Left ventricle myocardium superior (tissue), 1 donor: Measurements from ENCODE around the gene CD46. TPM values are rescaled to one million over a fixed set of nuclear protein-coding genes. Genes with fewer than 3 reads are reported as not detected.
"Not testable (repeated sequence)": the region's sequence is repeated elsewhere in the genome, so short reads cannot be mapped to it uniquely, and the experiment has no call there.

ENCODE experiments used
- ATAC-seq: fragments of 200-7000 bp; cut with Tn5 transposase; one replicate; pipeline ENCODE4 v1.9.1; 2020; ENCODE audit warnings: mild to moderate bottlenecking, moderate library complexity
- DNase-seq: peaks from one replicate; pipeline ENCODE4 v3.0.0-alpha.2; 2020
- intact Hi-C: fragments of 100-400 bp; cut with micrococcal nuclease; formaldehyde crosslinking; loops from one replicate; pipeline ENCODE4 v1.11.0; 2022
- long read RNA-seq: library from polyadenylated mRNA; unstranded; transcript quantifications from one replicate; pipeline ENCODE4 v2.0.0, GENCODE V29; 2021
- total RNA-seq: library from RNA; stranded (reverse); fragmentation: NEBNext Ultra II Directional; extraction: Animal tissue kit (Norgen Biotek cat#: 25700); gene quantifications from one replicate; pipeline ENCODE4 v1.2.1, GENCODE V29; 2021
- donor health status: DM: no; HTN: yes; CAD: no; lungs with severe emphysema.

The CD46 gene
- total RNA-seq, result 113 TPM
- long read RNA-seq, transcript CD46-208 (13 exons, 3,326 nt), result minor isoform, 9 of 191 reads
- long read RNA-seq, transcript CD46-207 (12 exons, 3,281 nt), result minor isoform, 39 of 191 reads
- long read RNA-seq, transcript CD46-204 (11 exons, 3,188 nt), result major isoform, 96 of 191 reads
- long read RNA-seq, transcript CD46-203 (12 exons, 3,233 nt), result minor isoform, 17 of 191 reads
- long read RNA-seq, partial matches to known transcripts, result 6 of 191 reads
- long read RNA-seq, other reads (novel, unspliced or antisense), result 19 of 191 reads

- ATAC-seq, result peak; percentile 99
- DNase-seq, result peak; percentile 99
- intact Hi-C loops, result no loop called here
Observed at GRCh38 chr1:207751790-207752455, at the start of gene CD46. Gene CD46 (plus strand): TSS chr1:207752054. CDS start chr1:207752213, 159 bp downstream.

- DNase-seq (no peak), ATAC-seq (no peak)
- intact Hi-C loops, result no loop called here
Observed at GRCh38 chr1:207702317-207702716, 49.5 kb upstream of the CD46 start.

DNA sequence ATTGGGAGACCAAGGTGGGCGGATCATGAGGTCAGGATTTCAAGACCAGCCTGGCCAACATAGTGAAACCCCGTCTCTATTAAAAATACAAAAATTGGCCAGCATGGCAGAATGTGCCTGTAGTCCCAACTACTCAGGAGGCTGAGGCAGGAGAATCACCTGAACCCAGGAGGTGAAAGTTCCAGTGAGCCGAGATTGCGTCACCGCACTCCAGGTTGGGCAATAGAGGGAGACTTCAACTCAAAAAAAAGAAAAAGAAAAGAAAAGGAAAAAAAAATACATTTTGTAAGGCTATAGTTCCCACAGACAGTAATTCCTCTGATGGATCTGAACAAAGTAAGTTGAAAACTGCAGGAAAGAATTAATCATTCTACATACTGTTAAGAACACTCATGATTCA is 48.1 kb upstream of the CD46 start:
- intact Hi-C loops, result no loop called here
- DNase-seq (no peak), ATAC-seq (no peak)

- DNase-seq, ATAC-seq, intact Hi-C loops: not testable (repeated sequence)
Observed at GRCh38 chr1:207708004-207708403, 43.9 kb upstream of the CD46 start.

- no peak for DNase-seq
- ATAC-seq, result no peak
- intact Hi-C loops, result no loop called here
Observed at GRCh38 chr1:207711285-207711684, 40.6 kb upstream of the CD46 start.

DNA sequence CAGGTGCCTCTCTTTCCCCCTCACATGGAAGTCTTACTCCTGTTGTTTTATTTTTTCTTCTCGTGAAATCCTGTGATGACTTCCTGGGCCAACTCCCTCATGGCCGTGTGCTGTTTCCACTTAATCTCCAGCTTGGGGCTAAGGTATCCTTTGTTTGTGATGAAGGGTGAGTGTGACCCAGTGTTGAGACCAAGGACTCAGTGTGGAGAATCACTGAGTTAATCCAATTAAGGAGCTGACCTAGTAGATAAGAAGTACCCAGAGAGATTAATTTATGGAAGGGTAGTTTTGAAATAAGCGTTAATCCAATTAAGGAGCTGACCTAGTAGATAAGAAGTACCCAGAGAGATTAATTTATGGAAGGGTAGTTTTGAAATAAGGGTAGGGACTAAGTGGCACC is 39.2 kb upstream of the CD46 start:
- ATAC-seq, DNase-seq, intact Hi-C loops: not testable (repeated sequence)

- no peak for DNase-seq
- intact Hi-C loops, result no loop called here
- ATAC-seq, result no peak
Observed at GRCh38 chr1:207713529-207713928, 38.3 kb upstream of the CD46 start.

GRCh38 chr1:207719234-207719633 is 32.6 kb upstream of the CD46 start:
- DNase-seq (no peak), ATAC-seq (no peak)
- intact Hi-C loops, result no loop called here

DNA sequence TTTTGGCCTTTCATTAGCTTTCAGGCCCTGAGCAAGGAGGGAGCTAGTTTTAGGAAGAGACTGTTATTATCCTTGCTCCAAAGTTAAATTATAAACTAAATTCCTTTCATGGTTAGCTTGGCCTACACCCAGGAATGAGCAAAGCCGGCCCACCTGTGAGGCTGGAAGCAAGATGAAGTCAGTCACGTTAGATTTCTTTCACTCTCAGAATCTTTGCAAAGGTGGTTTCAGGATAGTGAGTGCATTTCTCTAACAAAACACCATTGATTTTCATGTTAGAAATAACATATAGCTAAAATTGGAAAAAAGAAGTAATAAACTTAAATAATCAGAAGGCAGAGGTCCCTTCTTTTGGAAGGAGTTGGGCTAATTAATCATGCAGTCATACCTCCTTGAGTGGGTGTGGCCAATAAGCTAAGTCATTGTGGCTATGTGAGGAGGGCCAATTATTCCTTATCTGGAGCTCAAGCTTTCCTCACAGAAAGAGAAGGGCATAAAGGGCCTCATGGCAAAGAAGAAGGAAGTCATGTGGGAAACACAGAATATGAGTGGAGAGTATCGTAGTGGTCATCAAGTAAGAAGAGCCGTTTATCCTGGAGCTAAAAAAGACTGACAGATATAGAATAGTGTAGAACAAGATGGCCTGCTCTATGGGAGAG is 23.5 kb upstream of the CD46 start:
- intact Hi-C loops, DNase-seq, ATAC-seq: not testable (repeated sequence)

DNA sequence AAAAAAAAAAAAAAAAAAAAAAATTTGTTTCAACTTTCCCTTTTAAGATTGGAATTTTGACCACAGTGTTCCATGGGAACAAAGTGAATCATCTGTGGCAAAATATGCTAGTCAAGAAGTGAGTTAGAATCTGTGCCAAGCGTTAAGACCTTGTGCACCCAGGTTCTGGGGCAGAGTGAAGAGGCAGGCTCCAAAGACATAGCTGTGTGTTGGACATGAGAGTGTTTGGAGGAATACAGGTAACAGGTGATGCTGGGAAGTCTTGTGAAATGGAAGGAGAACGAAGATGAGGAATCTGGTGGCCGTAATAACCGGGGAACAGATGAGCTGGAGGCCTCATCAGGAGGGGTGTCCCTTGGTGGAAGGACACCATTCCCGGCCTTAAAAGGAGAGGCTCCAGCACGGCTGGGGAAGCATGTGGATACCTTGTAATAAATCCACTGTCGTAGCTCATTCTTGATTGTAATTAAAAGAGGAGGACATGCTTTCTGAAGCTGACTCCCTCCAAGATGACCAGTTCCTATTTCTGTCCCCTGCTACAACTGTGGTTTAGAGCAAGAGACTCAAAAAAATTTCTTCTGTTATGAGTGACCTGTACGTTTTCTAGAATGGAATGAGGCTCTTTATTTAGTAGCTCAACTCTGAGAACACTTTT is 14.2 kb upstream of the CD46 start:
- intact Hi-C loops, DNase-seq, ATAC-seq: not testable (repeated sequence)

DNA sequence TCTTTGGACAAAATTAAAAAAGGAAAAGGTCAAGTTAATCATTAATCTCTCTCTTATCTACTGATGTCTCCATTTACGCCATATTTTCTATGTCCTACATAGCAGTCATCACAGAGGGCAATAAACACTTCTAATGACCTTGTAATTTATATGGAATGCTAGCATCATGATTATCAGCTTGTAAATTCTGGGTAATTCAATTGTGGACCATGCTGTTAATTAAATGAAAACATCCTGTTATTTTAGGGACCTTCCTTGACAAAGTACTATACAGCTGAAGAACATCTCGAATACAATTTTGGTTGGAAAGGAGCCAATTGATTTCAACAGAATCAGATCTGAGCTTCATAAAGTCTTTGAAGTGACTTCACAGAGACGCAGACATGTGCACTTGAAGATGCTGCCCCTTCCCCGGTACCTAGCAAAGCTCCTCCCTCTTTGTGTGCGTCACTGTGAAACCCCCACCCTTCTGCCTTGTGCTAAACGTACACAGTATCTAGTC is 13.6 kb upstream of the CD46 start:
- intact Hi-C loops, ATAC-seq: not testable (repeated sequence)

DNA sequence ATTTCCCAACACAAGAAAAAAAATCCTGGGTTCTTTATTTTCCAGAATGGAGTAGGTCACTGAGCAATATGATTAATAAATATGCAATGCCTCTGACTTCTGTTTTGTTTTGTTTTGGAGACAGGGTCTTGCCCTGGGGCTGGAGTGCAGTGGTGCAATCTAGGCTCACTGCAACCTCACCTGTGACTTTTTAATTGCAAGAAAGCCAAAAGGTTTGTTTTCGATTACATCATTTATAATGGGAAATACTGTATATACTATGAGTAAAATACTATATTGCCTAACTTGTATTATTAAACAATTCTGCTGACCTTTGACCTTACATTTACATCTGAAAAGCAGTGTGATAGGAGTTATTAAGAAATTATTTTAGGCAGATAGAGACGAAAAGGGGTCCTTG is 11.6 kb upstream of the CD46 start:
- intact Hi-C loops, result no loop called here
- no peak for DNase-seq

More for the DNA sequence above, 13.6 kb upstream of the CD46 start:
- not testable (repeated sequence) for DNase-seq

DNA sequence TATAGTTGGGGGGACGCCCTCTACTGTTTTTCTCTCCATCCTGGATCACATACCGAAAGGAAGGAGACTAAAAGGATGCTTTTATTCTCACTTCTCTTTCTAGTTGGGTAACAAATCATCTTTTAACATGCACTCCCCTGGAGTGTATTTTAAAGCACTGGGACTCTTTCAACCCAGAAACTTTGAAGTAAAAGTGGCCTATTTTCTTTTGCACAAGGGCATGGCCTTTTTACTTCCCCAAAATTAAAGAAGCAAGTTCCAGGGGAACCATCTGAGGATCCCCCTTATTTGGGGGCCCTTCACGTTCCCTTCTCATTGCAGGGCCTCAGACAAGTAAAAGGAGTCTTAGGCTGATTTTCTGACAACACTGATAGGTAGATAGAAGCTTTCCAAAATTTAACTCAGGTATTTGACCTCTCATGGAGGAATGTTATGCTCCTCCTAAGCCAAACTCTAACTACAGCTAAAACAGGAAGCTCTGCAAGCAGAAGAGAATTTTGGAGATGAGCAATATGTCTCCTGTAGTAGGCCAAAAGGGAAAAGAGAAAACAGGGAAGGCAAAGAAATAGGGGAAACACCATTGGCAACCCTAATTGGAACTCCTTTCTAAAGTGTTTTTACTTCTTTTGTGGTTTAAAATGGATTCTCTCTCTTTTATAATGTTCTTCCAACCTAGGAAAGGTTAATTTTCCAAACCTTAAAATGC is 8.9 kb upstream of the CD46 start:
- intact Hi-C loops, result no loop called here
- ATAC-seq (no peak), DNase-seq (no peak)

More for the DNA sequence above, 11.6 kb upstream of the CD46 start:
- ATAC-seq, result no peak

DNA sequence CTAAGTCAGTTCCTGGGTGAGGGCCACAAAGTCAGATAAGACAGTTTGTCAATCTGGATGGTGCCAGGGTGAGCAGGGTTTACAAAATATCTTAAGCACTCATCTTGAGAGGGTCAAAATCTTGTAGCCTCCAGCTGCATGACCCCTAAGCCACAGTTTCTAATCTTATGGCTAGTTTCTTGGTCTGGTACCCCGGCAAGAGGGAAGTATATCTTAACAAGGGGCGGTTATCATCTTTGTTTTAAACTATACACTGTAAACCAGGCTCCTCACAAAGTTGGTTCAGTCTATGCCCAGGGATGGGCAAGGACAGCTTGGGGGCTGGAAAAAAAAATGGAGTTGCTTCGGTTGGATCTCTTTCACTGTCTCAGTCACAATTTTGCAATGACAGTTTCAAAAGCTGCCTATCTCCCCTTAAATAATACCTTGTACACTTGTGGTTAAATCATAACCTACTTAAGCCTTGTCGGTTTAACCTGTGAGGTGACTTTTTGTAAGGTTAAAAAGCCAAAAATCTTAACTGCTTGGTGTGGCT is 7.8 kb upstream of the CD46 start:
- DNase-seq (no peak), ATAC-seq (no peak)
- intact Hi-C loops, result no loop called here

DNA sequence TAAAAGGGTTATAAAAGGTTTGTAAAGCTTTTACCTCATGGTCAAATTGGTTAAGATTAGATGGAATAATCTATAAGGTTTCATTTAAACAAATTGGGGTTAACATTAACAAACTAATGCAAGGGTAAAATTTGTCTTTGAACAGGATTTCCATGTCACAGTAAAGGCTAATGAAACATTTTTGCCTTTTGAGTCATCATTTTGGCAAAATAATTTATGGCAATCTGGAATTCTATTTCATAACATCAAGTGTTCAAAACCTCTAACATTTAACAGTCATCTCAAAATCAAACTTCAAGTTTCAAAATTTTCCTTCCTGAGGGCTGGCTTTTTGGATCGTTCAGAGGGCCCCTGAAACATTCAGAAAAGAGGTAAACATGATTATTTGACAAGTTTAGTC is 6.6 kb upstream of the CD46 start:
- DNase-seq (no peak), ATAC-seq (no peak)
- intact Hi-C loops, result no loop called here

GRCh38 chr1:207745839-207746767 is 5.8 kb upstream of the CD46 start:
- ATAC-seq (no peak), DNase-seq (no peak)
- intact Hi-C loops, result no loop called here

- intact Hi-C loops, result no loop called here
- ATAC-seq (no peak), DNase-seq (no peak)
Observed at GRCh38 chr1:207747627-207748492, 4.0 kb upstream of the CD46 start.
